A673 (cell line): ENCODE measurements around the gene SLC35E4.

ENCODE experiments used
- EZH2 ChIP-seq: fragments of 200-600 bp; sonication (generic); IDR thresholded peaks from 2 replicates; pipeline ENCODE4 v1.6.1; 2017; ENCODE audit warnings: borderline replicate concordance, low read depth, mild to moderate bottlenecking, mixed read lengths, antibody characterized with exemption, low read length; ENCODE audit not compliant: poor library complexity, severe bottlenecking
- TF ChIP-seq, protein P1 (sequence below): fragments of 300-800, 200-600 bp; sonication (generic); conservative IDR thresholded peaks from 2 replicates; pipeline ENCODE4 v1.5.1; 2017; ENCODE audit warnings: low read depth, mild to moderate bottlenecking, antibody characterized with exemption, low read length, moderate library complexity, mixed read lengths

DNA sequence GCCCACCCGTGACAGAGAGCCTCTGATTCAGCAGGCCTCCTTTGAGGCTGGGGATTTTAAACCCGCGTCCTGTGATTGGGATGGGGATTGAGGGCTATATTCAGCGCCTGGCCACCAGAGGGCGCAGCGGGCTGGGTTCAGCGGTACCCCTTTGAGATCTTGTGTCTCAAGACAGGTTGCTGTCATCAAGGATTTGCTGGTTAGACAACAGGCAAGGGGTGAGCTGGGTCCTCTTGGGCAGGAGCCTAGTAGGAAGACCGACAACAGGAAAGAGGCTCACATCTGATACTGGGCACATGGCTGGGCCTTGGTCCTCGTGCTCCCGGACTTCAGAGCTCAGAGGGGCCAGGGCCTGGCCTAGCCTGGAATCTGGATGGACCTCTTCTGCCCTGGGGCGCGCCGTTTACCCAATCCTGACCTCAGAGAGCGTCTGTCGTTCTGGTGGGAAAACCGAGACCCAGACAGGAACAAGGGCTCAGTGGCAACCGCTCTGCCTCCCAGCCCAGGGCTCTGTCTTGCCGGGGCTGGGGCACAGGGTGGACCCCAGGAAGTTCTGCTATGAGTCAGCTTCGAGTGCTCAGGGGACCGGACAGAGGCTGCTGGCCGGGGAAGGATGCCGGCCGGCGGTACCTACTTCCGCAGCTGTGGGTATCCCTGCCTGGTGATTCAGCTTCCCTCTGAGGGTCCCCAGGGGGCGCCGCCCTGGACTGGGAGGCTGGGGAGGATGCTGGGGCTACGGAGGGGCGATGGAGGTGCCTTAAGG, 929 bp upstream of the SLC35E4 start:
- TF ChIP-seq, protein P1, sequence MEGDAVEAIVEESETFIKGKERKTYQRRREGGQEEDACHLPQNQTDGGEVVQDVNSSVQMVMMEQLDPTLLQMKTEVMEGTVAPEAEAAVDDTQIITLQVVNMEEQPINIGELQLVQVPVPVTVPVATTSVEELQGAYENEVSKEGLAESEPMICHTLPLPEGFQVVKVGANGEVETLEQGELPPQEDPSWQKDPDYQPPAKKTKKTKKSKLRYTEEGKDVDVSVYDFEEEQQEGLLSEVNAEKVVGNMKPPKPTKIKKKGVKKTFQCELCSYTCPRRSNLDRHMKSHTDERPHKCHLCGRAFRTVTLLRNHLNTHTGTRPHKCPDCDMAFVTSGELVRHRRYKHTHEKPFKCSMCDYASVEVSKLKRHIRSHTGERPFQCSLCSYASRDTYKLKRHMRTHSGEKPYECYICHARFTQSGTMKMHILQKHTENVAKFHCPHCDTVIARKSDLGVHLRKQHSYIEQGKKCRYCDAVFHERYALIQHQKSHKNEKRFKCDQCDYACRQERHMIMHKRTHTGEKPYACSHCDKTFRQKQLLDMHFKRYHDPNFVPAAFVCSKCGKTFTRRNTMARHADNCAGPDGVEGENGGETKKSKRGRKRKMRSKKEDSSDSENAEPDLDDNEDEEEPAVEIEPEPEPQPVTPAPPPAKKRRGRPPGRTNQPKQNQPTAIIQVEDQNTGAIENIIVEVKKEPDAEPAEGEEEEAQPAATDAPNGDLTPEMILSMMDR, result peak; percentile 97
- TF ChIP-seq EZH2, result no peak
